GM12873 (cell line): ENCODE data around the gene BORCS8.

Experiments
- TF ChIP-seq, protein P1 (sequence below): IDR thresholded peaks from 2 replicates; pipeline ENCODE4 v1.5.1; 2012; ENCODE audit warnings: low read depth, mild to moderate bottlenecking, moderate library complexity, low read length, control low read depth; ENCODE audit not compliant: insufficient read depth; ENCODE audit errors: missing control alignments

The BORCS8 gene

DNA sequence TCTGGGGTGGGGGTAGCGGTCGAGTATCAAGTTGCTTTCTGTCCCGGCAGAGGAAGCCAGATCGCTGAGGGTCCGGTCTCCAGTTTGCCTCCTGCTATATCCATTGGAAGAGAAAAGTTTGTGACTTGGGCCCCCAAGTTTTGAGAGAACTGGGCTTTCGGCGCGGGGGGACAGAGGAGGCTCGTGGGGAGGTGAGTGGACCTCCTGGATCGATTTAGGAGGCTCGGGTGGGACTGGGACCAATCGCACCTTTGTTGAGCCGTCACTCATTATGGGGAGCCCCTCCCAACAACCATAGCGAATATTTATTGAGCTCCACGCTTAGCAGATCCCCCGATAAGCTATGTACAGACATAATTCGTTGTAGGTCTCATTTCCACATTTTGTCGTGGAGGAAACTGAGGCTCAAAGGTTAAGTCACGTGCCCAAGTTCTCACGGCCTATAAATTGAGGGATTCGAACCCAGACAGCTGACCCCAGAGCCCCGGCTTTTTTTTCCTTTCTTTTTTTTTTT, 1.0 kb upstream of the BORCS8 start:
- TF ChIP-seq, protein P1, sequence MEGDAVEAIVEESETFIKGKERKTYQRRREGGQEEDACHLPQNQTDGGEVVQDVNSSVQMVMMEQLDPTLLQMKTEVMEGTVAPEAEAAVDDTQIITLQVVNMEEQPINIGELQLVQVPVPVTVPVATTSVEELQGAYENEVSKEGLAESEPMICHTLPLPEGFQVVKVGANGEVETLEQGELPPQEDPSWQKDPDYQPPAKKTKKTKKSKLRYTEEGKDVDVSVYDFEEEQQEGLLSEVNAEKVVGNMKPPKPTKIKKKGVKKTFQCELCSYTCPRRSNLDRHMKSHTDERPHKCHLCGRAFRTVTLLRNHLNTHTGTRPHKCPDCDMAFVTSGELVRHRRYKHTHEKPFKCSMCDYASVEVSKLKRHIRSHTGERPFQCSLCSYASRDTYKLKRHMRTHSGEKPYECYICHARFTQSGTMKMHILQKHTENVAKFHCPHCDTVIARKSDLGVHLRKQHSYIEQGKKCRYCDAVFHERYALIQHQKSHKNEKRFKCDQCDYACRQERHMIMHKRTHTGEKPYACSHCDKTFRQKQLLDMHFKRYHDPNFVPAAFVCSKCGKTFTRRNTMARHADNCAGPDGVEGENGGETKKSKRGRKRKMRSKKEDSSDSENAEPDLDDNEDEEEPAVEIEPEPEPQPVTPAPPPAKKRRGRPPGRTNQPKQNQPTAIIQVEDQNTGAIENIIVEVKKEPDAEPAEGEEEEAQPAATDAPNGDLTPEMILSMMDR, result no peak

DNA sequence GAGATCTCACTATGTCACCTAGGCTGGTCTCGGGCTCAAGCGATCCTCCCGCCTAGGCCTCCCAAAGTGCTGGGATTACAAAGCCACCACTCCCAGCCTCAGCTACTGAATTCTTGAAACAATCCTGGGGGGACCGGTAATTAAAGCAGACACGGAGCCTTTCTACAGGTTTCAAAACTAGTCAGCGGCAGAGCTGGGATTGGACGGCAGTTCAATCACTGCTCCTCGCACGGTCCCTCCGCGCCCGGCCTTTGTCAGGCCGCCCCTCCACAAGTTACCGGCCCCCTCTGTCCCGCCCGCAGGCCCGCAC, 229 bp downstream of the BORCS8 start:
- TF ChIP-seq, protein P1, result no peak

DNA sequence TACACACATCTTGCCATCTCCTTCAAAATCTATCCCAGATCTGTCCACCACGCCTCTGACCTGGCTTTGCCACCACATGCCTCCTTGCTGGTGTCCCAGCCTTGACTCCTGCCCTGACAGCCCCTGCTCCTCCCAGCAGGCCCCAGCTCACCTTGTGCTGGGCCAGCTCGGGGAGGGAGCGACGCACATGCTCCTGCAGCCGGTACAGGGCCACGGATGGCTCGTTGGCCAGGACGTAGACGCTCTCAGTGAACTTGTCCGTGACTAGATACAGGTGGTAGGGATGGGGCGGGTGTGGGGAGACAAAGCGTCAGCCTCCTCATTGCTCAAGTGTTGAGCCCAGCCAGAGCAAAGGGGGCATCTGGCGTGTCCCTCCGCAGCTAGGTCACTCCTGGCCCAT, 5.2 kb downstream of the BORCS8 start:
- TF ChIP-seq, protein P1, result no peak

DNA sequence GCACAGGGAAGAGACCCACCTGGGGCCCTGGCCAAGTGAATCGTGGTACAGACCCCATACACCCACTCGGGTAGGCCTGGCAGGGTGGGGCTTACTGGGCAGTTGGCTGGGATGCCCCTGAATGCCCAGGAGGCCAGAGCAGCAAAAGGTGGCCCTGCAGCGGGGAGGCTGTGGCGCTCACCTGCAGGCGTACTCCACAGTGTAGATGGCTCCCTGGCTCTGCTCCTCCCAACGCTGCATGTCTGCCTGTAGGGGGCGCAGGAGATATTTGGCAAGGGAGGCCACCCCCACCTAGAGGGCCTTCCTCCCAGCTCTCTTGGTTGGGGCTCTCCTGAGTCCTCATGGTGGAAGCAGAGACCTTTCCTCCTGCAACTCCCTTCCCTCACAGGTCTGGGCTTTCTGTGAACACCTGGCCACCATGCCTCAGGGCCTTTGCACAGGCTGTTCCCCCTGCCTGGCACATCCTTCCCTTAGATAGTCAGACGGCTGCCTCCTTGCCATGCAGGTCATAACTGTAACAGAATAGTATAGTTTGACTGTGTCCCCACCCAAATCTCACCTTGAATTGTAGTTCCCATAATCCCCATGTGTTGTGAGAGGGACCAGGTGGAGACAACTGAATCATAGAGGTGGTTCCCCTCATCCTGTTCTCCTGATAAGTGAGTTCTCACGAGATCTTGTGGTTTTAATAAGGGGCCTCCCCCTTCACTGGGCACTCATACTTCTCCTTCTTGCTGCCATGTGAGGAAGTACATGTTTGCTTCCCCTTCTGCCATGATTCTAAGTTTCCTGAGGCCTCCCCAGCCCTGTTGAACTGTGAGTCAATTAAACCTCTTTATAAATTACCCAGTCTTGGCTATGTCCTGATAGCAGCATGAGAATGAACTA, 5.9 kb downstream of the BORCS8 start:
- TF ChIP-seq, protein P1, result peak; percentile 86

DNA sequence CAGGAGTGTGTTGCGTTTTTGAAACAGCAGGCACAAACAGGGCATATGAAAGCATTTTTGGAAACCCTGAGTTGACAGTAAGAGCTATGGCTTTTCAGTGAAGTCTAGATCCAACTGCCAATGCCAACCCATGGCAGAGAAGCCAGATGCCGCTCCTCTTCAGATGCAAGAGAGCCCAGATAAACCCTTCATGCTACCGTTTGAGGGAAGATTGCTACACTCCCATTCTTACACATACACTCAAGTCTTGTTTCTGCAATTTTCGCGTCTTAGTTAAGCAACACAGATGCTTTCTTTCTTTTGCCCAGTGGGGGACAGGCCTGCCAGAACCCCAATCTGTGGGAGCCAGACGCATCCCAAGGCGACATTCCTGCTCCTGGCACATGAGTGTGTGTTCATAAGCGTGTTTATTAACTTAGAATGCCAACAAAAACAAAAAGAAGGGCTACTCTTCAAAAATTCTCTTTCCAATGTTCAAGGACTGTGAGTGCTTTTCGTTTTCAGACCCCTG, 10.4 kb downstream of the BORCS8 start:
- TF ChIP-seq, protein P1, result no peak

DNA sequence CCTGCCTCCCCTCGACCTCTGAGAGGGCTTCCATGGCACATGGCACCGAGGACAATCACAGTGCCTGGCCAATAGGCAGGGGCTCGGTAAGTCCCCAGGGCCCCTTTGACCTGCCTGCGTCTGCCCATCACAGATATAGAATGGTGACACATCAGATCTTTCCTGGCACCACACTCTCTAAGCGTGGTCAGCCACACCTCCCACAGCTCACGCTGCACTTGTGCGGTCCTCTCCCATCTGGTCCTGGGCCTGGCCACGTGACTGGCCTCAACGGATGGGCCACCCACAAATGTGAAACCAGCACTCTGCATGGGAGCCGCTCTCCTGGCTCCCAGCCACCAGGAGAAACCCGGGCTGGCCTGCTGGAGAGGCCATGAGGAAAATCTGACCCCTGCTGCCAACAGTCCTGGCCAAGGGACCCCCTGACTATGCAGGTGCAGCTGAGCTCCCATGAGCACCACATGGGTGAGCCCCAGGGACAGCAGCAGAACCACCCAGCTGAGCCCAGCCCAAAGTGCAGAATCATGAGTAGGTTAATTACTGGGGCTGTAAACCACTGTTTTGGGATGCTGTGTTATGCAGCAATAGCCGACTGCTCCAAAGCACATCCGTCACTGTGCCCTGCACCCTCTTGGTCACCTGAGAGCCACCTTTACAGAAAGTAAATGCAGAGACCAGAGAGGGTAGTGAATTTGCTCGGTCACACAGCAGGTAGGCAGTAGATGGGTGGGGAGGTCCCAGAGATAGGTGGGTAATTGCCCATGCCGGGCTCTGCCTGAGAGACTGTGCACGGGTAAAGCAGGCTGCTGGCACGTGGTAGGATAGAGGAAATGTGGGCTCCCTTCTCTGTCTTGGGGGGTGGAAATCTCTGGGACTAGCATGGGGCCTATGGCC, 12.2 kb downstream of the BORCS8 start:
- TF ChIP-seq, protein P1, result no peak

DNA sequence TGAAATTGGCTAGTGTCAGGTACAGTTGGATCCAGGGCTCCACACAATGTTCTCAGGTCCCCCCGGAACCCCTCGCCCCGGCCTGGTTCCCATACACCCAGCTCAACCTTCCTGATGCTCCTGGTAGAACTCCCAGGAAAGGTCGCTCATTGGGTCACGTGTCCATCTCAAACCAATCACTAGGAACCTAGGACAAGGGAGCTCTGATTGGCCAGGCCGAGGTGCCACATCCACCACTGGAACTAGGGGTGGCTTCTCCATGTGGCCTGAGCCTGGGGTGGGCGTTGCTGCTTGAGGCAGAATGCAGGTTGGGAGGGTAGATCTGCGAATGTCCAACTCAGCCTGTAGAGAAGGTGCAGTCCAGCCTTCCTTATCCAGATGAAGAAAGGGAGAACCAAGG, 15.0 kb downstream of the BORCS8 start:
- TF ChIP-seq, protein P1, result no peak
